GM23338 (cell line): ENCODE results near the gene PRPH. TPM values are rescaled to one million over a fixed set of nuclear protein-coding genes. Genes with fewer than 3 reads are reported as not detected.

Experiments used
- ATAC-seq: fragments of 200-7000 bp; cut with Tn5 transposase; 3 replicates; pipeline ENCODE4 v1.9.1; 2020
- DNase-seq: peaks from one replicate; pipeline ENCODE4 v3.0.0-alpha.2; 2015; ENCODE audit warnings: low spot score
- H2AFZ ChIP-seq: fragments of 200-600 bp; sonication (generic); 2 replicates; pipeline ENCODE4 v1.8.0; 2016; ENCODE audit warnings: antibody characterized with exemption, mild to moderate bottlenecking, moderate library complexity
- H3F3A ChIP-seq: fragments of 200-600 bp; sonication (generic); replicated peaks from 2 replicates; pipeline ENCODE4 v1.8.0; 2017; ENCODE audit warnings: antibody characterized with exemption, mixed run types, low read depth
- H3K27ac ChIP-seq: fragments of 200-600 bp; sonication (generic); 2 replicates; pipeline ENCODE4 v1.6.1; 2016; ENCODE audit warnings: low read depth
- H3K27me3 ChIP-seq: fragments of 200-600 bp; sonication (generic); 2 replicates; pipeline ENCODE4 v1.8.0; 2016; ENCODE audit warnings: mild to moderate bottlenecking, mixed run types, moderate library complexity; ENCODE audit not compliant: insufficient read depth
- H3K36me3 ChIP-seq: fragments of 200-600 bp; sonication (generic); 2 replicates; pipeline ENCODE4 v1.8.0; 2016; ENCODE audit warnings: mild to moderate bottlenecking; ENCODE audit not compliant: insufficient read depth
- H3K4me1 ChIP-seq: fragments of 200-600 bp; sonication (generic); 2 replicates; pipeline ENCODE4 v1.8.0; 2016; ENCODE audit warnings: mild to moderate bottlenecking, moderate library complexity; ENCODE audit not compliant: insufficient read depth
- H3K4me2 ChIP-seq: fragments of 200-600 bp; sonication (generic); 2 replicates; pipeline ENCODE4 v1.7.1; 2017; ENCODE audit warnings: mixed run types
- H3K4me3 ChIP-seq: fragments of 200-600 bp; sonication (generic); 2 replicates; pipeline ENCODE4 v1.6.1; 2016; ENCODE audit warnings: mixed run types
- H3K79me2 ChIP-seq: fragments of 200-600 bp; sonication (generic); replicated peaks from 2 replicates; pipeline ENCODE4 v1.8.0; 2017; ENCODE audit warnings: mild to moderate bottlenecking; ENCODE audit not compliant: insufficient read depth
- H3K9me2 ChIP-seq: fragments of 200-600 bp; sonication (generic); 2 replicates; pipeline ENCODE4 v1.8.0; 2017; ENCODE audit not compliant: insufficient read depth
- H4K20me1 ChIP-seq: fragments of 200-600 bp; sonication (generic); replicated peaks from 2 replicates; pipeline ENCODE4 v1.8.0; 2017; ENCODE audit warnings: mild to moderate bottlenecking; ENCODE audit not compliant: insufficient read depth
- H3K27ac Mint-ChIP-seq: 2 replicates; pipeline ENCODE4 v1.8.0; 2020; ENCODE audit warnings: inconsistent platforms, mild to moderate bottlenecking, moderate library complexity, mixed read lengths
- H3K27me3 Mint-ChIP-seq: 3 replicates; pipeline ENCODE4 v1.8.0; 2022; ENCODE audit warnings: low read depth, mild to moderate bottlenecking, moderate library complexity, mixed read lengths, inconsistent platforms; ENCODE audit not compliant: insufficient read depth, poor library complexity
- H3K36me3 Mint-ChIP-seq: 3 replicates; pipeline ENCODE4 v1.8.0; 2021; ENCODE audit warnings: low read depth, mild to moderate bottlenecking, inconsistent platforms, moderate library complexity, mixed read lengths
- H3K4me1 Mint-ChIP-seq: 3 replicates; pipeline ENCODE4 v1.8.0; 2020; ENCODE audit warnings: mild to moderate bottlenecking, inconsistent platforms, mixed read lengths
- H3K4me3 Mint-ChIP-seq: 3 replicates; pipeline ENCODE4 v1.8.0; 2021; ENCODE audit warnings: moderate library complexity, mild to moderate bottlenecking, inconsistent platforms, mixed read lengths
- H3K9me3 Mint-ChIP-seq: 3 replicates; pipeline ENCODE4 v1.8.0; 2020; ENCODE audit warnings: moderate library complexity, mild to moderate bottlenecking, inconsistent platforms, mixed read lengths
- CREB1 ChIP-seq: fragments of 250-450 bp; sonication (Bioruptor Pico); IDR thresholded peaks from 2 replicates; pipeline ENCODE4 v1.5.0; 2020; ENCODE audit warnings: low read depth, mild to moderate bottlenecking, moderate library complexity
- EZH2 ChIP-seq: fragments of 200-600 bp; sonication (generic); IDR thresholded peaks from one replicate; pipeline ENCODE4 v1.8.0; 2017; ENCODE audit warnings: antibody characterized with exemption, mild to moderate bottlenecking, low read depth; ENCODE audit not compliant: unreplicated experiment
- EZH2phosphoT487 ChIP-seq: fragments of 200-600 bp; sonication (generic); IDR thresholded peaks from one replicate; pipeline ENCODE4 v1.8.1; 2018; ENCODE audit warnings: antibody characterized with exemption; ENCODE audit not compliant: unreplicated experiment
- JUNB ChIP-seq: IDR thresholded peaks from one replicate; pipeline ENCODE4 v1.6.1; 2016; ENCODE audit warnings: antibody characterized with exemption; ENCODE audit not compliant: unreplicated experiment
- NANOG ChIP-seq: IDR thresholded peaks from 2 replicates; pipeline ENCODE4 v1.6.1; 2016; ENCODE audit warnings: antibody characterized with exemption, borderline replicate concordance
- POLR2AphosphoS5 ChIP-seq: IDR thresholded peaks from 2 replicates; pipeline ENCODE4 v1.6.1; 2016; ENCODE audit warnings: antibody characterized with exemption, low read depth
- REST ChIP-seq: IDR thresholded peaks from one replicate; pipeline ENCODE4 v1.6.1; 2018; ENCODE audit warnings: antibody characterized with exemption; ENCODE audit not compliant: unreplicated experiment
- STAT1 ChIP-seq: IDR thresholded peaks from one replicate; pipeline ENCODE4 v1.6.1; 2016; ENCODE audit warnings: antibody characterized with exemption; ENCODE audit not compliant: unreplicated experiment
- ZNF114 ChIP-seq: fragments of 250-450 bp; sonication (Bioruptor Pico); IDR thresholded peaks from 2 replicates; pipeline ENCODE4 v1.5.0; 2020; ENCODE audit warnings: mild to moderate bottlenecking, moderate library complexity
- ZNF331 ChIP-seq: fragments of 250-450 bp; sonication (Bioruptor Pico); IDR thresholded peaks from 2 replicates; pipeline ENCODE4 v1.5.0; 2020; ENCODE audit warnings: low read depth, mild to moderate bottlenecking, moderate library complexity
- polyA plus RNA-seq: library from polyadenylated mRNA; unstranded; fragments of >200 nt; fragmentation: Nextera tagmentation; extraction: Ambion mirVana; gene quantifications from 2 replicates; pipeline ENCODE4 v1.2.1, GENCODE V29; 2016
- total RNA-seq: library from RNA; depleted of rRNA; stranded (reverse); fragments of >200 nt; shearing (Covaris generic); gene quantifications from 2 replicates; pipeline ENCODE4 v1.2.3, GENCODE V29; 2014
- TF ChIP-seq, protein P1 (sequence below), 2 experiments: fragments of 200-600 bp in 1 of 2; sonication (generic) in 1 of 2; conservative IDR thresholded peaks; 2 replicates each; pipeline versions ENCODE4 v1.5.1 to v1.6.1; 2016 to 2017; ENCODE audit warnings: antibody characterized with exemption in 2 of 2, low read depth in 2 of 2, mild to moderate bottlenecking in 2 of 2, moderate library complexity in 1 of 2
- TF ChIP-seq, protein P2 (sequence below): IDR thresholded peaks from 2 replicates; pipeline ENCODE4 v1.6.1; 2016; ENCODE audit warnings: antibody characterized with exemption

PRPH gene
- total and polyA plus RNA-seq, 2 experiments from 2014 or later: 0.24 to 0.36 TPM

DNA sequence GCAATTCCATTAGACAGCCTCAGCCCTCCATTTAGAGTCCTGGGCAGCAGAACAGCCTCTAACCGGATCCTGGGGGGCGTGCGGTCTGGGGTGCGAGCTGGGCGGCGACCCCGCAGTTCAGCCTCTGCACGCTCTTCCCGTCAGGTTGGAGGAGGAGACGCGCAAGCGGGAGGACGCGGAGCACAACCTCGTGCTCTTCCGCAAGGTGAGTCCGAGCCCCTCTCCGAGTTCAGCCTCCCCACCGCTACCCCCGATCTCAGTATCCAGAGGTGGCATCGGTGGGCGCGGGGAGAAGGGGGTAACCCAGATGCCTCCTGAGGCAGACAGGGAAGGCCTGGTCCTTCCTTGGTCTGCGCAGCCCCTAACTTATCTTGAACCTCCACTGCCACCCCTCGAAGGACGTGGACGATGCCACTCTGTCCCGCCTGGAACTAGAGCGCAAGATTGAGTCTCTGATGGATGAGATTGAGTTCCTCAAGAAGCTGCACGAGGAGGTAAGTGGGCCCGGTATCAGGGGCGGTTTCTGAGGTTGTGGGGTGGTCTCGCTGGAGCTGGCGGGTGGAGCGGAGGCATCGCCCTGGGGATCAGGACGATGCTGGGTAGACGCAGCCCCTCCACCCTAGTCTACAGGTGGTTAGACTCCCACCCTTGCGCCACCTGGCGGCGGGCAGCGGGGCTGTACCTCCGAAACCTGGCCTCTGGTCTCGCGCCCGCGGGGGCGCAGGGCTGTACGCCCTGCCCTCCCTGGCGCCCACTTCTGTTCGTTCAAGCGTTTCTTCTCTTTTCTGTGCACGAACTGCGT, 1.3 kb downstream of the PRPH start:
- DNase-seq (peak; percentile 78), ATAC-seq (peak; percentile 71)
- H3K79me2 ChIP-seq: no peaks in the 10 kb centered on the region
- H2AFZ ChIP-seq: peak overlapping the region; percentile 99; the same call in 1 of the 2 replicates
- no peaks in the 10 kb centered on the region for H4K20me1 ChIP-seq
- TF ChIP-seq EZH2phosphoT487: no peak
- TF ChIP-seq ZNF331: no peak
- TF ChIP-seq JUNB: no peak
- TF ChIP-seq, protein P1, sequence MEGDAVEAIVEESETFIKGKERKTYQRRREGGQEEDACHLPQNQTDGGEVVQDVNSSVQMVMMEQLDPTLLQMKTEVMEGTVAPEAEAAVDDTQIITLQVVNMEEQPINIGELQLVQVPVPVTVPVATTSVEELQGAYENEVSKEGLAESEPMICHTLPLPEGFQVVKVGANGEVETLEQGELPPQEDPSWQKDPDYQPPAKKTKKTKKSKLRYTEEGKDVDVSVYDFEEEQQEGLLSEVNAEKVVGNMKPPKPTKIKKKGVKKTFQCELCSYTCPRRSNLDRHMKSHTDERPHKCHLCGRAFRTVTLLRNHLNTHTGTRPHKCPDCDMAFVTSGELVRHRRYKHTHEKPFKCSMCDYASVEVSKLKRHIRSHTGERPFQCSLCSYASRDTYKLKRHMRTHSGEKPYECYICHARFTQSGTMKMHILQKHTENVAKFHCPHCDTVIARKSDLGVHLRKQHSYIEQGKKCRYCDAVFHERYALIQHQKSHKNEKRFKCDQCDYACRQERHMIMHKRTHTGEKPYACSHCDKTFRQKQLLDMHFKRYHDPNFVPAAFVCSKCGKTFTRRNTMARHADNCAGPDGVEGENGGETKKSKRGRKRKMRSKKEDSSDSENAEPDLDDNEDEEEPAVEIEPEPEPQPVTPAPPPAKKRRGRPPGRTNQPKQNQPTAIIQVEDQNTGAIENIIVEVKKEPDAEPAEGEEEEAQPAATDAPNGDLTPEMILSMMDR (conservative IDR thresholded peaks at IDR 0.05; ENCODE audit: low read depth in 2 of 2): peak; percentile 79 to 80
- TF ChIP-seq EZH2: peak; percentile 80
- no peak for TF ChIP-seq NANOG
- no peak for TF ChIP-seq STAT1
- TF ChIP-seq CREB1 (CRISPR knock-in tag): peak; percentile 28; the same call in 1 of the 2 replicates
- H3K27ac Mint-ChIP-seq: no peak overlapping the region
- H3K36me3 ChIP-seq: no peaks in the 10 kb centered on the region
- no peaks in the 10 kb centered on the region for H3K9me2 ChIP-seq
- H3K4me1 ChIP-seq: peaks cover 25% of the 10 kb centered on the region
- H3K36me3 Mint-ChIP-seq: no peaks in the 10 kb centered on the region; the same call in 2 of the 3 replicates
- H3K4me3 ChIP-seq: peak overlapping the region; percentile 68
- H3K4me3 Mint-ChIP-seq: peak overlapping the region; percentile 62
- no peak overlapping the region for H3K27ac ChIP-seq
- peak overlapping the region; percentile 87 for H3K4me2 ChIP-seq
- peaks cover 9% of the 10 kb centered on the region; the same call in 1 of the 2 replicates for H3F3A ChIP-seq
- peaks cover 84% of the 10 kb centered on the region for H3K27me3 ChIP-seq
- no peaks in the 10 kb centered on the region for H3K9me3 Mint-ChIP-seq
- peaks cover 22% of the 10 kb centered on the region; the same call in 2 of the 3 replicates for H3K4me1 Mint-ChIP-seq
- peaks cover 79% of the 10 kb centered on the region for H3K27me3 Mint-ChIP-seq

DNA sequence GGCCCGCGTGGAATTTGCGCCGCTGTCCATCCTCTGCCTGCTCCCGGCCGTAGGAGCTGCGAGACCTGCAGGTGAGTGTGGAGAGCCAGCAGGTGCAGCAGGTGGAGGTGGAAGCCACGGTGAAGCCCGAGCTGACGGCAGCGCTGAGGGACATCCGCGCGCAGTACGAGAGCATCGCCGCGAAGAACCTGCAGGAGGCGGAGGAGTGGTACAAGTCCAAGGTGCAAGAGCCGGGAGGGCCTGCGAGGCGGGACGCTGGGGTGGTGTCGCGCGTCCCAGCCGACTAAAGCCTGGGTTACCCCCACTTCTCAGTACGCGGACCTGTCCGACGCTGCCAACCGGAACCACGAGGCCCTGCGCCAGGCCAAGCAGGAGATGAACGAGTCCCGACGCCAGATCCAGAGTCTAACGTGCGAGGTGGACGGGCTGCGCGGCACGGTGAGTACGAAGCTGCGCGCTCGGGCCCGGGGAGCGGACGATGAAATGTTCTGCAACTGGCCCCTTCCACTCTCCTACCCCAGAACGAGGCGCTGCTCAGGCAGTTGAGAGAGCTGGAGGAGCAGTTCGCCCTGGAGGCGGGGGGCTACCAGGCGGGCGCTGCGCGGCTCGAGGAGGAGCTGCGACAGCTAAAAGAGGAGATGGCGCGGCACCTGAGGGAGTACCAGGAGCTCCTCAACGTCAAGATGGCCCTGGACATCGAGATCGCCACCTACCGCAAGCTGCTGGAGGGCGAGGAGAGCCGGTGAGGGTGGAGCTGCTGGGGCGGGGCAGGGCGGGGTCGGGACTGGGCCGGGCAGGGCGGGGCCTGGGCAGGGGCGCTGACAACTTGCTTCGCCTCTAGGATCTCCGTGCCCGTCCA, 2.1 kb downstream of the PRPH start:
- H3K27ac ChIP-seq: no peak overlapping the region
- H3K79me2 ChIP-seq: no peaks in the 10 kb centered on the region
- Mint-ChIP-seq H3K36me3 (no peaks in the 10 kb centered on the region; the same call in 2 of the 3 replicates), H3K4me3 (peak overlapping the region; percentile 63), H3K27me3 (peaks cover 73% of the 10 kb centered on the region), H3K4me1 (peaks cover 22% of the 10 kb centered on the region; the same call in 2 of the 3 replicates), H3K9me3 (no peaks in the 10 kb centered on the region), H3K27ac (no peak overlapping the region)
- ATAC-seq: peak; percentile 56
- H3K9me2 ChIP-seq: no peaks in the 10 kb centered on the region
- H3K4me1 ChIP-seq: peaks cover 25% of the 10 kb centered on the region
- no peaks in the 10 kb centered on the region for H3K36me3 ChIP-seq
- peak; percentile 84 for DNase-seq
- H3F3A ChIP-seq: peaks cover 9% of the 10 kb centered on the region; the same call in 1 of the 2 replicates
- H3K4me3 ChIP-seq: peak overlapping the region; percentile 68
- no peaks in the 10 kb centered on the region for H4K20me1 ChIP-seq
- peak overlapping the region; percentile 87 for H3K4me2 ChIP-seq
- peak overlapping the region; percentile 99 for H2AFZ ChIP-seq
- peaks cover 76% of the 10 kb centered on the region for H3K27me3 ChIP-seq
- TF ChIP-seq, protein P1 (conservative IDR thresholded peaks at IDR 0.05; ENCODE audit: low read depth in 2 of 2): peak; percentile 44 to 51
- TF ChIP-seq EZH2phosphoT487 (peak; percentile 42), POLR2AphosphoS5 (no peak), ZNF331 (no peak), REST (no peak), EZH2 (peak; percentile 74), CREB1 (CRISPR knock-in tag) (no peak), STAT1 (no peak), NANOG (no peak), ZNF114 (no peak)
- TF ChIP-seq, protein P2, sequence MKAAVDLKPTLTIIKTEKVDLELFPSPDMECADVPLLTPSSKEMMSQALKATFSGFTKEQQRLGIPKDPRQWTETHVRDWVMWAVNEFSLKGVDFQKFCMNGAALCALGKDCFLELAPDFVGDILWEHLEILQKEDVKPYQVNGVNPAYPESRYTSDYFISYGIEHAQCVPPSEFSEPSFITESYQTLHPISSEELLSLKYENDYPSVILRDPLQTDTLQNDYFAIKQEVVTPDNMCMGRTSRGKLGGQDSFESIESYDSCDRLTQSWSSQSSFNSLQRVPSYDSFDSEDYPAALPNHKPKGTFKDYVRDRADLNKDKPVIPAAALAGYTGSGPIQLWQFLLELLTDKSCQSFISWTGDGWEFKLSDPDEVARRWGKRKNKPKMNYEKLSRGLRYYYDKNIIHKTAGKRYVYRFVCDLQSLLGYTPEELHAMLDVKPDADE: no peak
